Liver (tissue), 3 donors: ENCODE results near the gene SPINK2.

Experiments
- CTCF ChIP-seq: fragments of 150-350 bp; IDR thresholded peaks from 2 replicates; pipeline ENCODE4 v1.5.1; 2017; ENCODE audit warnings: improper control_type of control experiment, low read depth, low read length; ENCODE audit not compliant: missing input control
- FOXA1 ChIP-seq: IDR thresholded peaks from 2 replicates; pipeline ENCODE4 v1.6.1; 2016; ENCODE audit warnings: antibody characterized with exemption
- GABPA ChIP-seq, 2 donors: IDR thresholded peaks in 1 of 2; conservative IDR thresholded peaks in 1 of 2; 2 replicates each; pipeline ENCODE4 v1.6.1; 2016; ENCODE audit warnings: antibody characterized with exemption in 2 of 2, mild to moderate bottlenecking in 1 of 2, moderate library complexity in 1 of 2
- HNF4G ChIP-seq: IDR thresholded peaks from 2 replicates; pipeline ENCODE4 v1.6.1; 2016; ENCODE audit warnings: antibody characterized with exemption
- MAX ChIP-seq: IDR thresholded peaks from 2 replicates; pipeline ENCODE4 v1.6.1; 2016; ENCODE audit warnings: antibody characterized with exemption
- RAD21 ChIP-seq, 2 donors: IDR thresholded peaks; 2 replicates each; pipeline ENCODE4 v1.6.1; 2016; ENCODE audit warnings: antibody characterized with exemption in 2 of 2, mild to moderate bottlenecking in 2 of 2
- REST ChIP-seq: IDR thresholded peaks from 2 replicates; pipeline ENCODE4 v1.6.1; 2016; ENCODE audit warnings: antibody characterized with exemption, mild to moderate bottlenecking
- RXRA ChIP-seq, 2 donors: IDR thresholded peaks; 2 replicates each; pipeline ENCODE4 v1.6.1; 2017 to 2018; ENCODE audit warnings: antibody characterized with exemption in 2 of 2, mild to moderate bottlenecking in 1 of 2
- TAF1 ChIP-seq: conservative IDR thresholded peaks from 2 replicates; pipeline ENCODE4 v1.6.1; 2016; ENCODE audit warnings: antibody characterized with exemption, mild to moderate bottlenecking
- YY1 ChIP-seq: IDR thresholded peaks from 2 replicates; pipeline ENCODE4 v1.6.1; 2016; ENCODE audit warnings: antibody characterized with exemption, mild to moderate bottlenecking
- donor health status: healthy.
- donor health status: healthy.

GRCh38 chr4:56861360-56861759, 39.9 kb upstream of the SPINK2 start:
- TF ChIP-seq CTCF (no peak), RAD21 (IDR thresholded peaks at IDR 0.05) (no peak), YY1 (no peak), TAF1 (no peak), MAX (no peak), REST (no peak), RXRA (IDR thresholded peaks at IDR 0.05) (no peak), HNF4G (no peak), GABPA (IDR thresholded peaks at IDR 0.05 in 1 of 2, conservative IDR thresholded peaks at IDR 0.05 in 1 of 2) (no peak), FOXA1 (no peak)
